K562 (cell line): ENCODE data around the gene MRO. TPM values are rescaled to one million over a fixed set of nuclear protein-coding genes. Genes with fewer than 3 reads are reported as not detected.
A peak's percentile ranks its signal among the peaks of the same experiment; 100 is the strongest.

Experiments used
- ARHGAP35 ChIP-seq: fragments of 450-650 bp; IDR thresholded peaks from 2 replicates; pipeline ENCODE4 v1.6.1; 2018; ENCODE audit not compliant: partially characterized antibody
- ATF2 ChIP-seq: sonication (generic); formaldehyde crosslinking; IDR thresholded peaks from 2 replicates; pipeline ENCODE4 v1.8.1; 2022; ENCODE audit warnings: missing genetic modification reagents
- CEBPG ChIP-seq, 3 experiments: fragments of 200-800 bp in 1 of 3; sonication (Bioruptor generic) in 1 of 3; sonication (generic) in 1 of 3; formaldehyde crosslinking in 1 of 3; IDR thresholded peaks in 2 of 3; conservative IDR thresholded peaks in 1 of 3; 2 replicates each; pipeline versions ENCODE4 v1.6.1 to v1.8.0; 2016 to 2022; ENCODE audit warnings: missing compliant biosample characterization in 2 of 3, missing genetic modification characterization in 2 of 3, mild to moderate bottlenecking in 1 of 3, missing genetic modification reagents in 1 of 3
- ELF2 ChIP-seq: fragments of 250-450 bp; sonication (Bioruptor Pico); IDR thresholded peaks from 2 replicates; pipeline ENCODE4 v1.5.0; 2021; ENCODE audit warnings: mild to moderate bottlenecking
- ELK1 ChIP-seq: sonication (generic); formaldehyde crosslinking; IDR thresholded peaks from 2 replicates; pipeline ENCODE4 v1.8.1; 2022; ENCODE audit warnings: missing genetic modification reagents
- ETV6 ChIP-seq, 3 experiments: fragments of 150-350 bp in 1 of 3; sonication (generic) in 1 of 3; formaldehyde crosslinking in 1 of 3; IDR thresholded peaks; 2 replicates each; pipeline versions ENCODE4 v1.6.1 to v1.8.0; 2014 to 2022; ENCODE audit warnings: borderline replicate concordance in 2 of 3, low read depth in 2 of 3, antibody characterized with exemption in 1 of 3, low read length in 1 of 3, mild to moderate bottlenecking in 1 of 3, missing genetic modification reagents in 1 of 3
- FOS ChIP-seq: IDR thresholded peaks from 3 replicates; pipeline ENCODE4 v1.6.1; 2011; ENCODE audit not compliant: insufficient read length; ENCODE audit errors: extremely low read depth
- HMGXB4 ChIP-seq: sonication (generic); formaldehyde crosslinking; IDR thresholded peaks from 2 replicates; pipeline ENCODE4 v1.8.1; 2023; ENCODE audit warnings: mild to moderate bottlenecking, missing genetic modification reagents
- NR0B1 ChIP-seq: fragments of 450-650 bp; IDR thresholded peaks from one replicate; pipeline ENCODE4 v1.6.1; 2018; ENCODE audit warnings: mild to moderate bottlenecking, moderate library complexity; ENCODE audit not compliant: partially characterized antibody
- NUFIP1 ChIP-seq: fragments of 450-650 bp; IDR thresholded peaks from 2 replicates; pipeline ENCODE4 v1.6.1; 2018; ENCODE audit not compliant: partially characterized antibody
- TRIM24 ChIP-seq, 2 experiments: fragments of 450-650 bp; IDR thresholded peaks; 2 replicates each; pipeline ENCODE4 v1.6.1; 2016
- ZKSCAN1 ChIP-seq: fragments of 150-350 bp; IDR thresholded peaks from 2 replicates; pipeline ENCODE4 v1.6.1; 2016; ENCODE audit warnings: low read depth, low read length
- polyA plus RNA-seq, 8 experiments: library from polyadenylated mRNA; depleted of rRNA in 4 of 8; stranded (reverse) in 5 of 8; unstranded in 3 of 8; fragments of >200 nt; fragmentation: Nextera tagmentation in 2 of 8; fragmentation: Illumina TruSeq in 1 of 8; extraction: Ambion mirVana in 2 of 8; extraction: Trizol in 1 of 8; gene quantifications; 2 replicates each; pipeline versions ENCODE4 v1.2.1 to v1.2.3, GENCODE V29; 2011 to 2014; ENCODE audit warnings: inconsistent platforms in 1 of 8, missing spikeins in 1 of 8
- total RNA-seq, 7 experiments: library from RNA; depleted of rRNA in 6 of 7; stranded (reverse); fragments of >200 nt in 6 of 7; fragmentation: Illumina TruSeq in 2 of 7; extraction: Trizol in 2 of 7; gene quantifications; 2 replicates each; pipeline versions ENCODE4 v1.2.1 to v1.2.3, GENCODE V29; 2011 to 2021; ENCODE audit warnings: low replicate concordance in 1 of 7
- TF ChIP-seq, protein P1 (sequence below): fragments of 200-800 bp; sonication (Bioruptor generic); IDR thresholded peaks from 2 replicates; pipeline ENCODE4 v1.6.1; 2017; ENCODE audit warnings: missing genetic modification characterization, missing compliant biosample characterization

Gene MRO
- total and polyA plus RNA-seq, 9 of the 15 experiments (the other 6 are each of a cell fraction or from before 2014, with no cell fraction given) = 0.06 TPM; not detected in 8

DNA sequence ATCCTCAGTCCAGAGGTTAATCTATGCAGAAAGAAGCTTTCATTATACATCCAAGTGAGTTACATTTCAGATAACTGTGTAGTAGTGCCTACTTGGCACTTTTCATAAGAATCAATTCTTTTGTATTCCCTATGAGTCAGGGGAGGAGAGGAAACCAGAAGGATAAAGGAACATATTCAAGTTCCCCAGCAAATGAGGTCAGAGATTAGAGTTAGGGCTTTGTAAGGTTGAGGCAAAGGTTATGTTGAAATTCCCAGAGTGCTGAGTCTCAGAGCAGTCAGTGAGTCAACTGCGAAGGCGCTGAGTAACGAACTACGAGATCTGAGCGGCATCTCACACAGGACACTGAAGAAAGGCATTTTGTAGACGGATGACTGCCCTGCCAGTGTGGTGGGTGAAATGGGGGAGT lies 34.1 kb upstream of the MRO start (continued):
- no peak for TF ChIP-seq ETV6 (IDR thresholded peaks at IDR 0.05; ENCODE audit: borderline replicate concordance in 1 of 2, low read depth in 2 of 2, low read length in 1 of 2)
- TF ChIP-seq ETV6 (CRISPR knock-in tag; IDR thresholded peaks at IDR 0.05; ENCODE audit: borderline replicate concordance) = no peak
- TF ChIP-seq NUFIP1 = no peak
- TF ChIP-seq TRIM24 (IDR thresholded peaks at IDR 0.05) = 0 out of 4 replicates have a peak, but pooled peaks of 1 of the 2 experiments have one; percentile 23
- TF ChIP-seq ARHGAP35 = no peak
- TF ChIP-seq ATF2 = no peak
- TF ChIP-seq ELK1 (CRISPR knock-in tag) = no peak
- no peak for TF ChIP-seq HMGXB4 (CRISPR knock-in tag)
- no peak for TF ChIP-seq ELF2
- TF ChIP-seq NR0B1 = no peak
- TF ChIP-seq FOS = no peak
- TF ChIP-seq CEBPG (CRISPR knock-in tag; IDR thresholded peaks at IDR 0.05) = no peak
- 0 out of 4 replicates have a peak, but pooled peaks of 1 of the 2 experiments have one; percentile 37 for TF ChIP-seq CEBPG (tag; conservative IDR thresholded peaks at IDR 0.05 in 1 of 2, IDR thresholded peaks at IDR 0.05 in 1 of 2)
- TF ChIP-seq ZKSCAN1 = no peak
- TF ChIP-seq, protein P1, sequence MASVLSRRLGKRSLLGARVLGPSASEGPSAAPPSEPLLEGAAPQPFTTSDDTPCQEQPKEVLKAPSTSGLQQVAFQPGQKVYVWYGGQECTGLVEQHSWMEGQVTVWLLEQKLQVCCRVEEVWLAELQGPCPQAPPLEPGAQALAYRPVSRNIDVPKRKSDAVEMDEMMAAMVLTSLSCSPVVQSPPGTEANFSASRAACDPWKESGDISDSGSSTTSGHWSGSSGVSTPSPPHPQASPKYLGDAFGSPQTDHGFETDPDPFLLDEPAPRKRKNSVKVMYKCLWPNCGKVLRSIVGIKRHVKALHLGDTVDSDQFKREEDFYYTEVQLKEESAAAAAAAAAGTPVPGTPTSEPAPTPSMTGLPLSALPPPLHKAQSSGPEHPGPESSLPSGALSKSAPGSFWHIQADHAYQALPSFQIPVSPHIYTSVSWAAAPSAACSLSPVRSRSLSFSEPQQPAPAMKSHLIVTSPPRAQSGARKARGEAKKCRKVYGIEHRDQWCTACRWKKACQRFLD = no peak
